Right ventricle myocardium inferior (tissue), 1 donor: ENCODE results near the gene CDK14. TPM values are rescaled to one million over a fixed set of nuclear protein-coding genes. Genes with fewer than 3 reads are reported as not detected.
"Not testable (repeated sequence)": the region's sequence is repeated elsewhere in the genome, so short reads cannot be mapped to it uniquely, and the experiment has no call there.

ENCODE experiments used
- ATAC-seq: fragments of 200-7000 bp; cut with Tn5 transposase; one replicate; pipeline ENCODE4 v1.9.1; 2020; ENCODE audit warnings: mild to moderate bottlenecking, moderate library complexity
- DNase-seq: peaks from one replicate; pipeline ENCODE4 v3.0.0; 2021; ENCODE audit errors: missing footprints
- intact Hi-C: fragments of 100-400 bp; cut with DNase I; formaldehyde crosslinking; loops from one replicate; pipeline ENCODE4 v1.11.0; 2022
- total RNA-seq: library from RNA; stranded (reverse); fragmentation: NEBNext Ultra II Directional; extraction: Animal tissue kit (Norgen Biotek cat#: 25700); gene quantifications from one replicate; pipeline ENCODE4 v1.2.1, GENCODE V29; 2021
- donor health status: DM: no; HTN: yes; CAD: no; lungs with severe emphysema.

The CDK14 gene
- total RNA-seq, 1 donor from 2014 or later = 26.3 TPM

DNA sequence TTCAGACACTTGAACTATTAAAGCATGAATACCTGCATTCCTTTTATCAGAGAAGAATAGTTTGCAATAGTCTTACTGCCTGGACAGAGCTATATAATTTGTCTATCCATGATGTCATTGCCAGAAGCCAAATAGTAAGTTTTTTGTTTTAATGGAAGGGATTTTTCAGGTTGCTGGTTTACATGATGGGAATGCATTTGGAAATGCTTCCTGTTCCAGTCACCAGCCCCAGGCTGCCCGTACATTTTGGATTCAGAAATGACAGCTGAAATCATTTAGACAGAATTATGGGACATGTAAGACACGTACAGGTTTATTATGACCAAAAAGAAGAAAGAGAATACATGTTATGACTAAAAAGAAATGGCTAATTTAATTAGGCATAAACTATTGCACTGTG lies 293.1 kb downstream of the CDK14 start:
- ATAC-seq (no peak), DNase-seq (no peak)
- intact Hi-C loops = no loop called here

DNA sequence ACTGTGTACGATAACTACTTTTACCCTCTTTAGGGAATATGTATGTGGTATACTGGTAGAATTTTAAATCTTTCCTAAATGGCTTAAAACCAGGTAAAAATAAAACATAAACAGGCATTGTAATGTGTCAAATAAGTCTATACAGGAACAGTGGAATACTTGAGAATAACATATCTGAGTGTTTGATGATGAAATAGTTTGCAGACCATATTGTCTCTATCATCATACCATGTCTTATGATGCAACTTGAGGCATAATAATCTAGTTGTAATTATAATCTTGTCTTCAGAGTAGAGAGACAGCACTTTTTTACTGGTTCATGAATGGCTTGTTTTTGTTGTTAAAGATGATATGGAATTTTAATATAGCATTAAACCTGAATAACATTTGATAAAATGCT lies 293.5 kb downstream of the CDK14 start:
- DNase-seq (no peak), ATAC-seq (no peak)
- intact Hi-C loops = no loop called here

DNA sequence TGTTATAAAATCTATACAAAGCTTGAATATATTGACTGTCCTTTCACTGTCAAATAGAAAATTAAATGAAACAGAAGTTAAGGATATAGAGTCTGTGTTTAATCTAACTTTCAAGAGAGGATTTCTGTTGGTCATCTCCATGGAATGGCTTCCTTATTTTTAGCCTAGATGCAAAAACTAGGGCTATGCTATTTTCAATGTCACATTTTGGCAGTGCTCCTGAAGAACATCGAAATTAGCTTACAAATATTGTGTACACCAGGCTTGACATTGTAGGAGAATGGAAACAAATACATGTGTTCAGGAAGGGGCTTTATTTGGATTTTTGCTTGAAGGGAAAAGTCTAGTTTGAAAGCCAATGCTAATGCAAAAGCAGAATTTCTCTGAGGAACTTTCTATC lies 295.4 kb downstream of the CDK14 start:
- ATAC-seq (no peak), DNase-seq (no peak)
- intact Hi-C loops = no loop called here

DNA sequence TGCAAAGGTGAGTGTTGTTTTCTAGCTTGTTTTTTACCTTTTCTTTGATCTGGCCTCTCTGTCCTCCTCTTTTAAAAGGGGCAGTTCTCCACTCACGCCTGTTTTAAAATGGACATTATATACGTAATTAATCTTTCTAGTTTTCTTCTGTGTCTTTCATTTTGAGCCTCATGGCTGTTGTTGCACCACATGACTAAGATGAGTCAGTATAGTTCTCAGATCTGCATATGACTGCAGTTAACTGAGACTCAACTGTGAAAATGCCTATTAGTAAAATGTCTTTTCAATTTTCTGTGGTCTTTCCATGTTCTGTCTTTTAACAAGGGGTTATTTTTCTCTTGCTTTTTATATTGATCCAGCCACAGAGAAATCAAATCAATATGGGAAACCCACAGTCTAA lies 296.1 kb downstream of the CDK14 start:
- DNase-seq (no peak), ATAC-seq (no peak)
- intact Hi-C loops = no loop called here

DNA sequence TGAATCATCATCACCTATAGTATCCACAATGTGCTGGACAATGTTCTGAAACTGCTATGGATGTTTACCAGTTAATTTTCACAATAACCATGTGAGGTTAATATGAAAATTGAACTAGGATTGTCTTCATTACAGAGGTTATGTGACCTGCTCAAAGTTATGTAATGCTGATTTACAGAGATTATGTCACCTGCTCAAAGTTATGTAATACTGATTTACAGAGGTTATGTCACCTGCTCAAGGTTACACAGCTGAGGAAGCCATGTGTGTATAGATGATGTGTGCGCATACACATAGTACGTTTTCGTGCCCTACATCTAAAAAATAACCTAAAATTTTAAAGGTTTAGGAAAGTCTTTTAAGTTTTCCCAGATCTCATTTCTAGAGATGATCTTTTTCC lies 298.0 kb downstream of the CDK14 start:
- ATAC-seq (no peak), DNase-seq (no peak)
- intact Hi-C loops = no loop called here

DNA sequence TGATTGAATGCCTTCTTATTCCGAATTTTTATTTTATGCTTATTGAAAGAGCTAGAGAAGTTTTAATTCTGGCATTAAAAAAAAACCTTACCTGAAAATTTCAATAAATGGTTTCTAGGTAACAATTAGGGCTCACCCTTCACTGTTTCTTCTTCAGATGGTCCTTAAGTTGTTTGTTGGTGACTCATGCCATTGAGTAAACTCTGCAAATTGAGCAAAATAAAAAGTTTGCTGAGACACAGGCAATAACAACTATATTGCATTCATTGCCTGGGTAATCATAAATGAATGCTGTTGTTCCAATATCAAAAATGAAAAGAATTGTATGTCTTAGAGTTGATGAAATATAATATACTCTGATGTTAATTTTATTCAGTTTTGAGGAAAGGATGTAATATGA lies 300.3 kb downstream of the CDK14 start:
- DNase-seq (no peak), ATAC-seq (no peak)
- intact Hi-C loops = no loop called here

DNA sequence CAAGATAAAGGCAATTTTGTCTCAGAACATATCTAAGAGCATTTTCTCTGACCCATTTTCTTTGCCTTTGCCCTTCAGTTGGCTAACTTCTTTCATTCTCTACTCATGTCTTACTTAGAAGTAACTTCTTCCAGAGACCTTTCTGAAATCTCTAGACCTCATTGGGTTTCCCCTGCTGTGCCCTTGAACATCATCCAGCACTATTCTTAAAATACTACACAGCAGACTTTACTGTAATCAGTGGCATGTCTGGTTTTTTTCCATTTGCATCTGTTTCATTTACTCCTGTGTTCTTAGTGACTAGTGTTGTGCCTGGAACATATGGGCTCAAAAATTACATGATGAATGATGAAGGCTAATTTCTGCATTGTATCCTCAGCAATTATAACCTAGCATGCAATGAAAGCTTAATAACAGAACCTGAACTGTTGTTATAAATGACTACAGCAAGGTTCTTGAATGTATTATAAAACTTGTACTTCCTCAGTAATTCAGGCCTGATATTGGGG lies 301.9 kb downstream of the CDK14 start:
- intact Hi-C loops = no loop called here
- no peak for DNase-seq
- ATAC-seq = no peak

DNA sequence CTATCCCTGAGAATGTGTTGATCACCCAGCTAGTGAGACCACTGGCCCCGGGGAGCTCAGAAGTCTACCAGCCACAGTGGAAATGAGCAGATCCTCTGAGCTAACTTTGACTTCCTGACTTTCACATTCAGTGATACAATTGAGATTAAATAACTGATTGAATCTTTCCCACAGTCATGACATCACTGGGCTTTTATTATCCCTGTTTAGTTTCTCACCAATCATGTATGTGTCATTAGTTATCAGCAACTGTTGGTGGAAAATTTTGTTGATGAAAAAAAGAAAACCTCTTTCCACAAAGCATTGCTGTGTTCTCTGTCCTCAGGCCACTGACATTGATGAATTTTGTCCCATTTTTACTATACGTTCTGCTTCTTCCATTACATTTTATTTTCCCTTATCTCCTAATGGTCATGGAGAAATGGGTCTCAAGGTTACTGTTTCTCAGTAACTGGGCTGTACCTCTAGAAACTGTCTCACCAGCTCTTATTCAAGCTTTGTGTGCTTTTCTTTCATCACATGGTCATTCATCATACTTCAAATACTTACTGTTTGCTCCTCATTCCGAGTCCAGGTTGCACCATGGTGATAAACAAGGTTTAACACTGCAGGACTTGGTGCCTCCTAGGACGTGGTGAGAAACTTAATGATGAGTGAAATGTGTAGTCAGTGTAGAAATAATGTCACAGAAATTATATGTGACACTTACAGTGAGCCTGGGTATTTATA lies 304.7 kb downstream of the CDK14 start:
- ATAC-seq (no peak), DNase-seq (no peak)
- intact Hi-C loops = no loop called here

DNA sequence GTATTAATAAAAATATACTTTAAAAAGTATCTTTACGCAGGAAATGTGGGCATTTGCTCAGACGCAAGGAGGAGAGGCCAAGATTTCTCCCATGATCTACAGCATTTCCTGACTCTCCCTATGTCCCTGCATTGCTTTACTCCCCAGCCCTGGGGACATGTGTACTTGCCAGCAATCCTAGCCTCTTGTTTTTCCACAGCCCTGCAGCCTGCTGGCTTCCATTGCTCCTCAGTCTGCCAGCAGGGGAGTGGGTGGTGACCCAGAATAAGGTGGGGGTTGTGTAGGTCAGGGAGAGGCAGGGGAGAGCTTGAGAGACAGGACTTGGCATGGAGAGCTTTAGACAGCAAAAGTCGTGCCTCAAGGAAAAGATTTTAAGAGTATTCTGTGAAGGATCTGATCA lies 307.7 kb downstream of the CDK14 start:
- no peak for ATAC-seq
- intact Hi-C loops = no loop called here
- no peak for DNase-seq

DNA sequence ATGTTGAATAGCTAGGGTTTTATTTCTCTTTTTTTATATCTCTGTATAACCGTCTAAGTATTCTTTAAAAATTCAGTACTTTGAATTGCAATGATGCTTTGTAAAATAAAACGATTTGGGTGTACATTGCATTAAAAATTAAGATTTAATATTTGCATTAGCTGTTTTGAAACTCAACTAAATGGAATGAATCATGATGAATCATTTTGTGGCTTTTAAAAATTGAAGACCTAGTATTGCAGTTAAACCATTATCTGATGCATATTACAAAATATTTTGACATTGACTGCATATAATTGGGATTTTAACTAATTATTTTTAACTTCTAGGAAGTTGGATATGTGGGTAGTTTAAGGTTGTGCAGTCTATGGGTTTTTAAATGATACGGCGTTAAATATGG lies 314.0 kb downstream of the CDK14 start:
- no peak for DNase-seq
- intact Hi-C loops = no loop called here
- no peak for ATAC-seq

DNA sequence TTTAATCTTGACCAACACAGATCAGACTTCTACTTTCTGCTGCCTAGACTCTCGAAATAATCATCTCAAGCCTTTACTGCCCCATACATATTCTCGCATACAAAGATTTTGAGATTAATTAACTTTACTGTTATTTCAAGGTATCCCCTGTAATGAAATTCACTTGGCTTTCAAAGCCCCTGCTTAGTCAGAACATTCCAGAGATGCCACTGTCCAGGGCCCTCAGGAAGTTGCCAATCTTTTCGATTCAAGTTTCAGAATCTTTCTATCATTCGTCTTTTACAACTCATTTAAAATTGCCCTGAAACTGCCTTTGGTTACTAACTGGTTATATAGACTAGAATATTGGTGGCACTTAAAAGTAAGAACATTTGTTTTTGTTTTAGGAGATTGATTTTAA lies 320.2 kb downstream of the CDK14 start:
- intact Hi-C loops = no loop called here
- ATAC-seq (no peak), DNase-seq (no peak)

DNA sequence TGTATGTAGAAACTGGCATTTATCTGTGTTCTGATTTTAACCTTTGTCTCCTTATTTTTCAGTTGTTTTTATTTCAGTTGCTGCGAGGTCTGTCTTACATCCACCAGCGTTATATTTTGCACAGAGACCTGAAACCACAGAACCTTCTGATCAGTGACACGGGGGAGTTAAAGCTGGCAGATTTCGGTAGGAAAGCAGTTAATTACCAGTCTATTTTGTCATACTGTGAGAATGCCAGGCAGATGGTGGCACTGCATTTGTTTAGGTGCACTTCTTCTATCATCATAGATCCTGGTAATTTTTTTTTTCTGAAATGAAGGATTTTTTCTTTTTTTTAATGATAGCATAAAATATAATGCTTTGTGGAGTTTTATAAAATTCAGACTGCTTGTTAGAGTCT lies 321.4 kb downstream of the CDK14 start:
- no peak for DNase-seq
- no peak for ATAC-seq
- intact Hi-C loops = no loop called here

DNA sequence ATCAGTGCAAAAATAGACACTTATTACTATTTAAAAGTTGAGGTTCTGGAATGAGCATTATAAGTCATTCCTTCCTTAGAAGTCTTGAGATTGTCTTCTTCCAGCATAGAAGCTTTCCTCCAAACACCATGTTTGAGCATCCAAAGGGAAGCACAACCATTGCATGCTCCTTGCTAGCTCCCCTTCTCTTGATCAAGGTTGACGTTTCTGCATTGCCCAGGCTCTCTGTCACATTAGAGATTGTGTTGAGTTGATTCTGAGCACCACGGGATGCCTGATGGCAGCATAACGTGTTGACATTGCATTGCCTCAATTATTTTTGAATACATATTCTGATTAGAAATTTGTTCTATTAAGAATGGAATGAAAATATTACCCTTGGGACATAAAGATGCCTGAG lies 322.2 kb downstream of the CDK14 start:
- DNase-seq (no peak), ATAC-seq (no peak)
- intact Hi-C loops = no loop called here

DNA sequence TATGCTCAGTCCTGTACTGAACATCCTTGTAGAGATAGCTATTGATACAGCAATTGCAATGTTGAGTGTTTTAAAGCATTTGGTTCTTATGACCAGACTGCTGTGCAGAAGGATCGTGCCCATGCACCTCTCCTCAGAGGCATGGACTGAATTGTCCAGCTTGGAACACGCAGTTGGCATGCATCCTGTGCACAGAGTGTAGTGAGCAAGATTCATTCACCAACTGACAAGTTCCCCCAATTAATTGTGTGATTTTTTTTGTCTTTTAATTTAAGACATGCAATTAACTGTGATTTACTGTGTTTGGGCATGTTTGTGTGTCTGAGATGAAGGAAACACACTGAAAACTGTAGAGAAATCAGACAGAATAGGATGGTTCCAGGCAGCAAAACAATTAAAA lies 323.7 kb downstream of the CDK14 start:
- no peak for ATAC-seq
- intact Hi-C loops = no loop called here
- no peak for DNase-seq

DNA sequence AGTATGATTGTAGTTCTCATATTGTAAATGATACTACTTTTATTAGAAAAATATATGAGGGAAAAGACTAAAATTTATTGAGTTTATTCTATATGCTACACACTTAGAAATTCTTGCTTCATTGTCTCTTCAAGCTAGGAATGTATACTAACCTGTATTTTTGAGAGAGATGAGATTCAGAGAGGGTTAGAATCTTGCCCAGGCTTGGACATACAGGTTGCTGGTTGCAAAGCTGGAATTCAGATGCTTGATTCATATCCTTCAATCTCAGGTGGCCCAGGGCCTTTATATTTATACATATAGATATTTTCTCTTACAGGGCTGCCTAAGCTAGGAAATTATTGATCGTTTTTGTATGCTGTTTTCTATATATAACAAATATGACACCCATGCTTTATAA lies 324.2 kb downstream of the CDK14 start:
- intact Hi-C loops = no loop called here
- DNase-seq (no peak), ATAC-seq (no peak)

DNA sequence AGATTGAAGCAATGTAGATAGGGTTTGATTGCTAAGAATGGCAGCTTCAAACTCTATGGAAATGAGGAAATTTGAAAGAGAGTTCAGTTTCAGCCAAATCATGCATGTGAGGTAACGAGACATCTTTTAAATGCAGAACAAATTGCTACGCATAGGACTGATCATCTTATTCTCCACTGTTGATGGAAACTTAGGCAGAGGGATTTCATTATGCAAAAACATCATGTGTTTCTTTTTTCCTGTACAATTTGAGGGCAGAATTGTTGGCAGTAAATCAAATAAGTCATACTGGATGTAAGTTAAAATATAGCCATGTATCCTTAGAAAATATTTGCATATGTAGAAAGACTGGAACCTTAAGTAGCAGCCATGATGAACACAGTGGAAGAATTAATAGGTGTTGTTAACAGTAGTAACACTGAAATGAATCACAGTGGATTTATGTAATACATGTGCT lies 327.4 kb downstream of the CDK14 start:
- ATAC-seq (no peak), DNase-seq (no peak)
- intact Hi-C loops = no loop called here

DNA sequence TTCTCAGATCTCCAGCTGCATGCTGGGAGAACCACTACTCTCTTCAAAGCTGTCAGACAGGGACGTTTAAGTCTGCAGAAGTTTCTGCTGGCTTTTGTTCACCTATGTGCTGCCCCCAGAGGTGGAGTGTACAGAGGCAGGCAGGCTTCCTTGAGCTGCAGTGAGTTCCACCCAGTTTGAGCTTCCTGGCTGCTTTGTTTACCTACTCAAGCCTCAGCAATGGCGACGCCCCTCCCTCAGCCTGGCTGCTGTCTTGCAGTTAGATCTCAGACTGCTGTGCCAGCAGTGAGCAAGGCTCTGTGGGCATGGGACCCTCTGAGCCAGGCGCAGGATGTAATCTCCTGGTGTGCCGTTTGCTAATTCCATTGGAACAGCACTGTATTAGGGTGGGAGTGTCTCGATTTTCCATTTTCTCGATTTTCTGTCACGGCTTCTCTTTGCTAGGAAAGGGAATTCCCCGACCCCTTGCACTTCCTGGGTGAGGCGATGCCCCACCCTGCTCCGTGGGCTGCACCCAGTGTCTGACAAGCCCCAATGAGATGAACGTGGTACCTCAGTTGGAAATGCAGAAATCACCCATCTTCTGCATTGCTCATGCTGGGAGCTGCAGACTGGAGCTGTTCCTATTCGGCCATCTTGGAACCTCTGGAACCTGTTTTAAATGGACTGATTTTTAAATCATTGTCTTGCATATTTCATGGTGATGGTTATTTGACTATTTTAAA lies 332.7 kb downstream of the CDK14 start:
- intact Hi-C loops, DNase-seq, ATAC-seq: not testable (repeated sequence)

DNA sequence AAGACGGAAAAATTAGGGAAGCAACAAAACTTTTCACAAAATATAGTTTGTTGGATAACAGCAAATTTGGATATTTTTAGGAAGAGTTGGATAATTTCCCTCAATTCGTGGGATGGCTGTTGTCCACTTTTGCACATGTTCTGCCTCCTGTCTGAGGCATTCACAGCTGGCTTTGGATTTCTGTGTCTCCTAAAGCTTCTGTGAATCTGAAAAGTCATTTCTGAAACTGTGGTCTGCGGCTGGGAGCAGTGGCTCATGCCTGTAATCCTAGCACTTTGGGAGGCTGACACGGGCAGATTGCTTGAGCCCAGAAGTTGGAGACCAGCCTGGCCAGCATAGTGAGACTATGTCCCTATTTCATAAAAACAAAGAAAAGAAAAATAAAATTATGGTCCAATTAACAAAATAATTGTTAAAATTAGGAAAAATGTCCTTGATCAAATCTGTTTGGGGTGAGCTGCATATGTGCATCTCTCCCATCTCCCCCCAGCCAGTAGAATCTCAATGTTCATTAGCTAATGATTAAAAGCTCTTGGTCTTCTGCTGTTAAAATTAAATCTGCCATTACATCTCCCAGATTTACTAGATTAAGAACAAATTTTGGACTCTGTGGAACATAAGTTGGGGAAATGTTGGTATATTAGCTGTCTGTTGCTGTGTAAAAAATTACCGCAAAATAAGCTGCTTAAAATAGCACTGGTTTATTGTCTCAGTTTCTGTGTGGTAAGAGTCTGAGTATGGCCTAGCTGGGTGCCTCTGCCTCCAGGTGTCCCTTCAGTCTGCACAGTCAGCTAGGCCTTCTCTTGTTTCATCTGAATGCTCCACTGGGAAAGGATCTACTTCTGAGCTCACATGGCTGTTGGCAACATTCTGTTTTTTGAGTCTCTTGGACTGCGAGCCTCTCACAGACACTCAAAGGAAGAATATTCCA lies 336.1 kb downstream of the CDK14 start:
- peak; percentile 57 for ATAC-seq
- no peak for DNase-seq
- intact Hi-C loops = no loop called here

DNA sequence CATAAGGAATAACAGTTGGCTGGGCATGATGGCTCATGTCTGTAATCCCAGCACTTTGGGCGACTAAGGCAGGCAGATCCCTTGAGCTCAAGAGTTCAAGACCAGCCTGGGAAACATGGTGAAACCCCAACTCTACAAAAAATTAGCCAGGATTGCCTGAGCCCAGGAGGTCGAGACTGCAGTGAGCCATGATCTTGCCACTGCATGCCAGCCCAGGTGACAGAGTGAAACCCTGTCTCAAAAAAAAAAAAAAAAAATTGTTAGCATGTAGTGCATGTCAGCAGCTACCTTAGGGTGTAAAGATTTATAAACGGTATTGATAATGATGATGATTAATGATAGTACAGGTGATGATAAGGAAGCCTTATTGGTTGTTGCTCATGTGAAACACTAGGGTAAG lies 336.9 kb downstream of the CDK14 start:
- intact Hi-C loops = no loop called here
- ATAC-seq (no peak), DNase-seq (no peak)
